Heart left ventricle (tissue), 13 donors: ENCODE measurements around the gene IL23R.

ENCODE experiments used
- CTCF ChIP-seq, 12 donors: fragments of 200-600 bp; sonication (generic) in 4 of 12; IDR thresholded peaks; one replicate each; pipeline versions ENCODE4 v1.5.0 to v1.8.0; 2018 to 2022; ENCODE audit warnings: antibody characterized with exemption in 12 of 12, mild to moderate bottlenecking in 5 of 12
- POLR2A ChIP-seq, 2 donors: fragments of 450-650 bp; IDR thresholded peaks; one replicate each; pipeline ENCODE4 v1.6.1; 2017; ENCODE audit warnings: antibody characterized with exemption in 2 of 2, mild to moderate bottlenecking in 2 of 2, moderate library complexity in 2 of 2
- donor health status: ischemic (EF 13 %, LVEDD 7.1; RV severe dilation, severe dysfunction).
- donor health status: DM: no; HTN: yes; CAD: no.
- donor health status: DM: no; HTN: no; CAD: no.
- donor health status: ischemic (EF 25% LVEDD 6.9; RV normal size, moderate dysfunction).
- donor health status: ischemic (EF 25% LVEDD 5.7; RV mildly dilated, moderate dysfunction).
- donor health status: ischemic (EF 35%, LVEDD 5.7; RV mildly dilated, moderate dysfunction).
- donor health status: nonischemic (EF 11% LVEDD 7.7; RV severe dilation, severe dysfunction).
- donor health status: DM: yes; HTN: yes; CAD: no.
- donor health status: PGD.
- donor health status: ischemic (EF 29% LVEDD 5.4; RV normal size, mild dysfunction).
- donor health status: nonischemic (EF 23%, LVEDD 6.1; RV moderate dilation, normal function).

DNA sequence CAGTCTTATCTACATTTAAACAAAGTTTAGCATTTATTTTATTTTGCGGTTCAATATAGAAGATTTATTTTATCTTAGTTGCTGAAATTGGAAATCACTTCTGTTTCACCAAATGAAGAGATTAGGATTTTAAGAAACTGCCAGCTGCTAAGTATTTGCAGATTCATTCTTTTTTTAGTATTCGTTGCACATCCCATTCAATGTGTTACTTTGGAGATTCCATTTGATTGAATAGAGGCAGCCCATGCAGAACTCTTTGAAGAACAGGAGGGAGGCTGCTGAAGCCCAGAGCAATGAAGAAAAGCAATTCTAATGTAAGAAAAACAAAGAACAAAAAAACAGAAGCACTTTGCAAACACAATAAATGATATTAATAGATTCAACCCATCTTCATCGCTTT, 102.8 kb downstream of the IL23R start:
- TF ChIP-seq CTCF (IDR thresholded peaks at IDR 0.05) (no peak), POLR2A (IDR thresholded peaks at IDR 0.05) (no peak)
